Measurements from ENCODE around the gene FSD1.
"Not testable (repeated sequence)": the region's sequence is repeated elsewhere in the genome, so short reads cannot be mapped to it uniquely, and the experiment has no call there.

Gene FSD1

DNA sequence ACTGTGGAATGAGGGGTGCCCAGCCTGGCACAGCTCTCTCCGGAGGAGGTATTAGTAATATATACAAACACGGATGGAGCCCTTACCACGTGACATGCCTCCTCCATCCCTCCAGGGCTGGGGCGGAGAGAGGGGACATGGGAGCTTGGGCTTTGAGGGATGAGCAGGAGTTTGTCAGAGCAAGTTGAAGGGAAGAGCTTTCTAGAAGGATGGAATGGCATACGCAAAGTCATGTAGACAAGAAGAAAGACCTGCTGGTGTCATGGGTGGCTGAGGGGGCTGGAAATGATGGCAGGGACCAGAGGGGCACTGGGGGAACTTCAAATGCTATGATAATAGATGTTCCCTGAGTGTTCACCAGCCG, 41.6 kb downstream of the FSD1 start:
- no peak for DNase-seq

DNA sequence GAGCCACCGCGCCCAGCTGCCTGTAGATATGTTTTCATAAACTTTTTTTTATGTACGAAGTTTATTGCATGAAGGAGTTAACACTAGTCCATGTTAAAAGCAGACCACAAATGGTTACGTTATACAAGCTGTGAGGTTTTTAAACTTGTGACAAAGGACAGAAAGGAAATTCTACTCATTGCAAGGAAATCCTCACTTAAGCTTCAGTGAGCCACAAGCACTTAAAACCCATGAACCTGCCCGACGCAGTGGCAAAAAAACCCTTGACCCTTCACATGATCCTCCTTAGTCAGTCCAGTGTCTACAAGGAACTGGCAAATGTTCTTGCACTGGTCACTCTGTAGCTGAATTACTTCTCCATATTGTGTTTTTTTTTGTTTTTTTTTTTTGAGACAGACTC, 43.1 kb downstream of the FSD1 start:
- no peak for DNase-seq

- not testable (repeated sequence) for DNase-seq
Measured at GRCh38 chr19:4349225-4349624, 44.8 kb downstream of the FSD1 start.

- DNase-seq: no peak
Measured at GRCh38 chr19:4350111-4350510, 45.7 kb downstream of the FSD1 start.

DNA sequence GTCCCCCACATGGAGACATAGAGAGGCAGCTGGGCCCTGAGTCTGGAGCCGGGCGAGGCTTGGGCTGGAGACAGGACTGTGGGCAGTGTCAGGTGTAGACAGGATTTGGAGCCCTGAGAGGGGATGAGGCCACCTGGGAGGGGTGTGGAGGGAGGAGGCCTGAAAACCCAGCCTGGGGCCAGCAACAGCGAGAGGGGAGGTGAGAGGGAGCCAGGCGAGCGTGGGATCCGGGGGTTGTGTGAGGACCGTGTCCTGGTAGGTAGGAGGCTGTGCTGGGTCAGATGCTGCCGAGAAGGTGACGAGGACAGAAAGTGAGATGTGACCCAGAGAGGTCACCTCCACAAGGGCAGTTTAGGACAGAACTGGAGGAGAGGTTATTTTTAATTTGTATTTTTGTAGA, 46.3 kb downstream of the FSD1 start:
- DNase-seq: no peak

GRCh38 chr19:4352701-4353121, 48.3 kb downstream of the FSD1 start:
- peak; percentile 69 for DNase-seq

- DNase-seq: no peak
Measured at GRCh38 chr19:4354282-4354681, 49.9 kb downstream of the FSD1 start.

DNA sequence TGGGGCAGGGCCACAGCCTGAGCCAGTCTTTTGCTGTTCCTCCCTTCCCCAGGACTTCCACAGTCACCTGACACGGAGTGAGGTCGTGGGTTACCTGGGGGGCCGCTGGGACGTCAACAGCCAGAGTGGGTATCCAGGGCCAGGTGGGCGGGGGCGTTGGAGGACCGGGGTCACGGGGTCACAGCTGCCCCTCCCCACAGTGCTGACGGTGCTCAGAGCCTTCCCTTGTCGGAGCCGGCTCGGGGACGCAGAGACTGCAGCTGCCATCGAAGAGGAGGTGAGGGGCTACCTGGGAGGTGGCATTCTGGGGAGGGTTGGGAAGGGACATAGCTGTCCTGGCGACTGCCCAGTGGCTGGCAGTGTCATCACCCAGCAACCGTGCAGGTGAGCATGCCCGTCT, 50.5 kb downstream of the FSD1 start:
- DNase-seq: no peak

GRCh38 chr19:4357095-4357797, 52.8 kb downstream of the FSD1 start:
- no peak for DNase-seq

DNA sequence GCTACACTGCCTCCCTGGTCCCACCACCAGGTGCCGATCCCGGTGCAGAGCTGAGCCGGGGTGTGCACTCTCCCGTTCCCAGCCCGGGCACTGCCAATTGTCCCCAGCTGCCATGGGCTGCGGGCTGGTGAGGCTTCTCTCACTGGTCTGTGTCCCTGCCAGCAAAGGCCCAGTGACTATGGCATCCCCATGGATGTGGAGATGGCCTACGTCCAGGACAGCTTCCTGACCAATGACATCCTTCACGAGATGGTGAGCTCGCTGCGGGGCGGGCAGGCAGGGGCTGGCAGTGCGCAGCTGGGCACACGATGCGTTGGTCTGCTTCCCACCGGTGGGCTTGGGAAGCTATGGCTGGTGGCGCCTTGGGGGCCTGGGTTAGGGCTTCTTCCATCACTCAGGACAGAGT, 53.5 kb downstream of the FSD1 start:
- DNase-seq: no peak

- no peak for DNase-seq
Measured at GRCh38 chr19:4358709-4359626, 54.6 kb downstream of the FSD1 start.

GRCh38 chr19:4359627-4360000, 55.2 kb downstream of the FSD1 start:
- DNase-seq: no peak

DNA sequence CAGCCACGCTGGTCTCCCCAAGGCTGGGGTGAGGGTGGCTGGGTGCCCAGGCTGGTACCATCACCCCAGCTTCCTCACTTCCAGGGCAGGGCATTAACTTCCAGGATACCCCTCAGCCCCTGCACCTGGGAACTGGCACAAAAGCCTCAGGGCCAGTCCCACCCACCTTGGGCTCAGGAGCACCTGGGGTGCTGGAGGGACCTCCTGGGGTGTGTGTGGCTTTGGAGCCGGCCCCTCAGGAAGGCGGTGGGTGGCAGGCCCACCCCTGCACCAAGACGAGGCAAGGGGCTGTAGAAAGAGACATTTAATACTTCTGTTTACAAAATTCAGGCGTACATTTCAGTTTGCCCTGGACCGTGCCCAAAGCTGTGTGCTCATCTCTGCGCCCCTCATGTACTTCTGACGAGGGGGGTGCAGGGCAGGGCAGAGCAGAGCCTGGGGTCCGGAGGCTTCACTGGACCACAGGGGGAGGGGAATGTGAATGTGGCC, 55.7 kb downstream of the FSD1 start:
- no peak for DNase-seq

GRCh38 chr19:4360641-4361151, 56.3 kb downstream of the FSD1 start:
- no peak for DNase-seq

- DNase-seq: no peak
Measured at GRCh38 chr19:4361152-4362046, 57.0 kb downstream of the FSD1 start.

GRCh38 chr19:4362101-4362828, 57.9 kb downstream of the FSD1 start:
- DNase-seq: no peak

DNA sequence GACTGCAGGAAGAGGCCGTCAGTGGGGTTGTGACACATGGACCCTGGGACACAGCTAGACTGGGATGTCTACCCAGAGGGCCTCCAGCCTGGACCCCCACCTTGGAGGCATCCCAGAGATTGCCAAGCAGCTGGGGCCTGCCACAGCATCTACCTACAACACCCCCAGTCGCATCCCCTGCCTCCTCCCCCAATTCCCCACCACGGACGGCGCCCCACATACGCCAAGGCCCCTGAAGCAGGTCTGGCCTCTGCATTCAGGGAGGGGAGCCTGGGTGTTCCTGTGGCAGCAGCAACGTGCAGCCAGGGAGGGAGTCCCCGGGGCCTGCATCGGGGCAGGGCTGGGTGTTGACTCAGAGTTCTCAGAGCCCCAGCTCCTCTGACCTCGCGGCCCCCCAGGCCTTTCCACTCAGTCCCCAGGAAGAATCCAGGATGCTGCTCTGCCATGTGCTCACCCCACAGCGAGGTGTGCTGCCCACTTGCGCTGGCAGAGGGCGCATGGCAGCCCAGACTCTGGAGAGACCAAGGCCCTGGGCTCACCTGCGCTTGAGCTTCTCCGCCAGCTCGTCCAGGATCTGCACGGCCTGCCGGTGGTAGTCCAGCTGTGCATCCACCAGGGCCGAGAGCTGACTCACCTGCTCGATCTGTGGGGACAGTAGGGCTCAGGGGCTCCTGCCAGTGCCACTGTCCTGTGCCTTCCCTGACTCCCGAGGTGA, 58.6 kb downstream of the FSD1 start:
- DNase-seq: no peak

- no peak for DNase-seq
Measured at GRCh38 chr19:4363571-4364304, 59.3 kb downstream of the FSD1 start.

DNA sequence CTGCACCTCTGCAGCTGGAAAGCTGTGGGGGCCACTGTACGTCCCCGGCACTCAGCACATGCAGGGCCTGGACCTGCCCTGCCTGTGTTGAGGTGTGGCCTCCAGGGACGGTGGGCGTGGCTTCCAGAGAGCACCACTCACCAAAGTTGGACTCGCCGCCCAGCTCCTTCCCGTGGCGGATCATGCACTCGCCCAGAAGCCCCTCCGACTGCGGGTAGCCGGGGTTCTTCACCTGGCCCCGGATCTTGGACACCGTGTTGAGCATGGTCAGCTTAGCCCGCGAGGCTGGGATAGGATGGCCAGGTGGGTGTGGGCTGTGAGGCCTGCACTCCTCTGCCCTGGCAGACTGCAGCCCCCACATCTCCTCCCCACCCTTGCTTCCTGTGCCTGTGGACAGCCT, 60.9 kb downstream of the FSD1 start:
- DNase-seq: no peak

DNA sequence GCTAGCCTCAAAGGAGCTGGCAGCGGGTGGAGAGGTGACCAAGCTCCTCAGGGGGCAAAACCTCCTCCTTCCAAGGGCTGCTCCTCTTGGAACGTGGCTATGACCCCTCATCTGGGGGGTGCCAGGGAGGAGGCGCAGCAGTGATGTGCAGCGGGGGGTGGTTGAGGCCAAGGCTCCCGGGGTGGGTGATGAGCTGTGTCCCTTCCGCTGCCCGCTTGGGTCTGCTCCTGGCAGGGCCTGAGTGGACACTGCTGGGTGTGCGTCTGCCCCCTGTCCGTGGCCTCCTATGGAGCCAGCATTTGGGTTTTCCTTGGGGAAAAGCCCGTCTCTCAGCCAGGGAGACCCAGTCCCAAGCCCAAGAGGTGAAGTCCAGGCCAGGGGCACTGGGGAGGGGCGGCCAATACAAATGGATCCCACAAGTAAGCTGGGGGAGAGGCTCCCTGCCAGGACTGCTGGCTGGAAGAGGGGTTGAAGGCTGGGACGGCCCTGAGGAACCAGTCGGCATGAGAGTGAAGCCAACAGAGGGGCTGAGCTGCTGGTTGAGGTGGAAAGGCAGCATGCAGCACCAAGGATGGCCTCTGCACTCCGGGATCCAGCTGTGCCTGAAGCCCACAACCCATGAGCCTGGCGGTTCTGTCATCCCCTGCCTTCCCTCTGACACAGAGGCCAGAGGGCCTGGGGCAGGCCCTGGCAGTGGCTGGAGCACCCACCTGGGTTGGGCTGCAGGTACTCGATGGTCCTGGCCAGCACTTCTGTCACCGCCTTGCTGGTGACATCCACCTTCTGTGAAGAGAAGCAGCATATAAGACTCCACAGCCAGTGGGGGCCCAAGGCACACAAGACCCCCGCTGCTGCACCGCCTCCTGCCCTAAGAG, 61.6 kb downstream of the FSD1 start:
- DNase-seq: no peak
